Endothelial cell of coronary artery (primary cell): ENCODE results near the gene MYOCD. TPM values are rescaled to one million over a fixed set of nuclear protein-coding genes. Genes with fewer than 3 reads are reported as not detected.

Experiments
- total RNA-seq: library from RNA; depleted of rRNA; stranded (reverse); fragments of >200 nt; gene quantifications from 2 replicates; pipeline ENCODE4 v1.2.3, GENCODE V29; 2014

Gene MYOCD, protein sequence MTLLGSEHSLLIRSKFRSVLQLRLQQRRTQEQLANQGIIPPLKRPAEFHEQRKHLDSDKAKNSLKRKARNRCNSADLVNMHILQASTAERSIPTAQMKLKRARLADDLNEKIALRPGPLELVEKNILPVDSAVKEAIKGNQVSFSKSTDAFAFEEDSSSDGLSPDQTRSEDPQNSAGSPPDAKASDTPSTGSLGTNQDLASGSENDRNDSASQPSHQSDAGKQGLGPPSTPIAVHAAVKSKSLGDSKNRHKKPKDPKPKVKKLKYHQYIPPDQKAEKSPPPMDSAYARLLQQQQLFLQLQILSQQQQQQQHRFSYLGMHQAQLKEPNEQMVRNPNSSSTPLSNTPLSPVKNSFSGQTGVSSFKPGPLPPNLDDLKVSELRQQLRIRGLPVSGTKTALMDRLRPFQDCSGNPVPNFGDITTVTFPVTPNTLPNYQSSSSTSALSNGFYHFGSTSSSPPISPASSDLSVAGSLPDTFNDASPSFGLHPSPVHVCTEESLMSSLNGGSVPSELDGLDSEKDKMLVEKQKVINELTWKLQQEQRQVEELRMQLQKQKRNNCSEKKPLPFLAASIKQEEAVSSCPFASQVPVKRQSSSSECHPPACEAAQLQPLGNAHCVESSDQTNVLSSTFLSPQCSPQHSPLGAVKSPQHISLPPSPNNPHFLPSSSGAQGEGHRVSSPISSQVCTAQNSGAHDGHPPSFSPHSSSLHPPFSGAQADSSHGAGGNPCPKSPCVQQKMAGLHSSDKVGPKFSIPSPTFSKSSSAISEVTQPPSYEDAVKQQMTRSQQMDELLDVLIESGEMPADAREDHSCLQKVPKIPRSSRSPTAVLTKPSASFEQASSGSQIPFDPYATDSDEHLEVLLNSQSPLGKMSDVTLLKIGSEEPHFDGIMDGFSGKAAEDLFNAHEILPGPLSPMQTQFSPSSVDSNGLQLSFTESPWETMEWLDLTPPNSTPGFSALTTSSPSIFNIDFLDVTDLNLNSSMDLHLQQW
- total RNA-seq, result 0.19 TPM in 1 of 2 replicates, not detected in the other

DNA sequence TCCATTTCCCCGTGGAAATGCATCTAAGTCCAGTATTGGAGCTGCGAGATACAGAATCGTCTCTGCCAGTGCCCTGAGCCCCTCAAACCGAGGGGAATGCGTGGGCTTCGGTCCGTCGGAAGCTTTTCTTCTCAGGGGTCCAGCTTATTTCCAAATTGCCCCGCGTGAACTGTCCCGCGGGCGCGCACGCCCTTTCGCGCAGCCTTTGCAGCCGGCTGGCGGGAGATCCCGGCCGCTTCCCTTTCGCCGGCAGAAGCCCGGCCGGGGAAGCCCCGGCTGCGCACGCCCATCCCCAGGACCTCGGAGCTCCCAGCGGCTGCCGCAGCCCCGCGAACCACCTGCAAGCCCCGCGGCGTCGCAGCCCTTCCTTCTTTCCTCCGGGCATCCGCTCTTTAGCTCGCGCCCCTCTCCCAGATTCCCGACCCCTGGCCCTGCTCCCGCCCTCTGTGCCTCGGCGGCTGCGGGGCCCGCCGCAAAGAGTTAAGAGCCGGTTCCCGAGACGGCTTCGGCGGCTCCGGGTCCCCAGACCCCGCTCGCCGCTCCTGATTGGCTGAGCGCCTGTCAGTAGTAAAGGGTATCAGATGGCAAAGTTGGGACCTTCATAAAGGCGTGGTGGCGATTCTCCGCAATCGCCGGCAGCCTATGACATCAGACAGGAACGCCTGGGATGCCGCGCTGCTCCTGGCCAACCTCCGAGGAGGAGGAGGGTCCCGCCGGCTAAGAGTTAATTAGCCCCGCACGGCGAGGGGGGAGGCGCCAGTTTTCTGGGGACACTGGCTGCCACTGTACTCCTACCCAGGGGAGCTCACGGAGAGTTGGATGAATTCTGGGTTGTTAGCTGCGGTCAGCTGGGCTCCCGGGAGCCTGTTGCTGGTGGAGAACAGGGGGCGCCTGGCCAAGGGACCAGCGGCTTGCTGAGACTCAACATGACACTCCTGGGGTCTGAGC lies at the start of gene MYOCD:
Gene MYOCD, plus strand, starts transcription at position 628 of the 948 bp plus-strand sequence. Its CDS starts 299 bp downstream, at position 927.

DNA sequence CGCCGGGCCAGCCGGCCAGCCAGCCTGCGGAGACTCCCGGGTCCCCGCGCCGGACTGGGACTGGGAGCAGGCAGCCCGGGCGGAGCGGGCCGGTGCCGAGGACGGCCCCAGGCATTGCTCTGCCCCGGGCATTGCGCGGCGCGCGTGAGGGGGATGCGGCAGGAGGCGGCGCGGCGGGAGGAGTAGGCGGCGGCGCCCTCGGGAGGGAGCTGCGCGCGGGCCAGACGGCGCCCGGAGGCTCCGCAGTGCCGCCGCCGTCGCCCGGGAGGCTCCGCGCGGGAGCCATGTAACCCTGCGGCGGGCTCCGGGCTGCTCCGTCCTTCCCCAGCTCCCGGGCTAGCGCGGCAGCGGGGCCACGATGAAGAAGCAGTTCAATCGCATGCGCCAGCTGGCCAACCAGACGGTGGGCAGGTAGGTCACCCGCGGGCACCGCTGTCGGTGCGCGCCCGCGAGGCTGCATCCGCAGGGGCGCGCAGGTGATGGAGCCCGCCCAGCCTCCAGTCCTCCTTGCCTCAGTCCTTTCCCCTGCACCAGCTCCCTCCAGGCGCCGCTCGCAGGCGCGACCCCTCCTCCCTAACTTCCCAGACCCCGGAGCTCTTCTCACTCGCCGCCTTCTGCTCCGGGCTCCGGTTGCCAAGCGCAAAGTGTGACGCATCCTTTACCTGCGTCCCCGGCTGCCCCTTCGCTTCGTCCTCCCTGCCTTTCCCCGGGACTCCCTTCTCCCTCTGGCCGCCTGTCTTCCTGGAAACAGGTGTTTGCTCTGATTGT lies 124.0 kb downstream of the MYOCD start, which contains the start of gene ARHGAP44:
Gene ARHGAP44, plus strand, starts transcription at position 18 of the 768 bp plus-strand sequence. Its CDS starts 341 bp downstream, at position 359.

Other genes starting within 250 kb of the MYOCD start
- 0.18 and 0.28 TPM in 2 replicates for gene ARHGAP44, start 123.6 kb downstream of the MYOCD start, total RNA-seq